ENCODE data around the gene TYW1B.
"Not testable (repeated sequence)": the region's sequence is repeated elsewhere in the genome, so short reads cannot be mapped to it uniquely, and the experiment has no call there.

Gene TYW1B

DNA sequence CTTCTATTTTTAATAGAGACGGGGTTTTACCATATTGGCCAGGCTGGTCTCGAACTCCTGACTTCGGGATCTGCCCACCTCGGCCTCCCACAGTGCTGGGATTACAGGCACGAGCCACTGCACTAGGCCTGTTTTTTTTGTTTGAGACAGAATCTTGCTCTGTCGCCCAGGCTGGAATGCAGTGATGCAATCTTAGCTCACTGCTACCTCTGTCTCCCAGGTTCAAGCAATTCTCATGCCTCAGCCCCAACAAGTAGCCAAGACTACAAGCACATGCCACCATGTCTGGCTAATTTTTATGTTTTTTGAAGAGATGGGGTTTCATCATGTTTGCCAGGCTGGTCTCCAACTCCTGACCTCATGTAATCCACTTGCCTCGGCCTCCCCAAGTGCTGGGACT lies 73.7 kb downstream of the TYW1B start:
- no peak for DNase-seq

DNA sequence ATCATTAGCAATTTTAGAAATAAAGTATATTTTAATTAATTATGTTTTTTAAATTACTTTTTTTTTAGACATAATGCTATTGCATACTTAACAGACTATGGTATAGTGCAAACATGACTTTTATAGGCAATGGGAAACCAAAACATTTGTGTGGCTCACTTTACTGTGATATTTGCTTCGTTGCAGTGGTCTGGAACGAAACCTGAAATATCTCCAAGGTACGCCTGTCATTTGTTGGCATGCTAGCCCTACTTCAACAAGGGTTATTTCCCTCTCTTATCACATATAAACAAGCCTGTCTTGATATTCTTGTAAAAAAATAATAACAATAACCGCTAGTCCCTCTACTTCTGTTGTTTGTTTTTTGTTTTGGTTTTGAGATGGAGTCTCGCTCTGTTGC lies 74.2 kb downstream of the TYW1B start:
- DNase-seq, result no peak

DNA sequence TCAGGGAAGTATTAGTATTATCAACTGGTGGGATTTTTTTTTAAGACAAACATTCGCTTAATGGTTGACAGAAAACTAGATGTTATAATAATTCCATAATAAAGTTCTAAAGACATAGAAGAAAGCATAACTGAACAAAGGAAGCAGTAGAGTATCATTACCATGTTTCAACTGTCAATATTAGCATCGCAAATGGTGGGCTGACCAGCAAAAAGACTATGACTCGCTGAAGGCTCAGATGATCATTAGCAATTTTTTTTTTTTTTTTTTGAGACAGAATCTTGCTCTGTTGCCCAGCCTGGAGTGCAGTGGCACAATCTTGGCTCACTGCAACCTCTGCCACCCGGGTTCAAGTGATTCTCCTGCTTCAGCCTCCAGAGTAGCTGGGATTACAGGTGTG lies 74.8 kb downstream of the TYW1B start:
- DNase-seq, result not testable (repeated sequence)

DNA sequence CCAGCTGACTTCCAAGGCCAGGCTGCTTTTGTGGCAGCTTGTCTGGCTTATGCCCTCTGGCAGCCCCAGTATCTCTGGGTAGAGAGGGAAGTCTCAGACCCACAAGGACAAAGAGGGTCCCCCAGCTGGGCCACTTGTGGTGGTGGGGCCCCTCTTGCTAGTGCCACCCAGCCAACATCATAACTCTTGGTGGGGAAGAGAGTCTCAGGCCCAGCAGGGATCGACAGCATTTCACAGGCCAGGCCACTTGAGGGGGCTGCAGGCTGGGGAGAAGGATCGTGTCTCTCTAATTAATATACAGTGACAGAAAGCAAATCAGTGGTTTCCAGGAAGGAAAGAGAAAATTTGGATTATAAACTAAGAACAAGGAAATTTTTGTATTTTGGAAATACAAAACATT lies 76.0 kb downstream of the TYW1B start:
- peak in 1 of 56 donors; percentile 1 for DNase-seq

DNA sequence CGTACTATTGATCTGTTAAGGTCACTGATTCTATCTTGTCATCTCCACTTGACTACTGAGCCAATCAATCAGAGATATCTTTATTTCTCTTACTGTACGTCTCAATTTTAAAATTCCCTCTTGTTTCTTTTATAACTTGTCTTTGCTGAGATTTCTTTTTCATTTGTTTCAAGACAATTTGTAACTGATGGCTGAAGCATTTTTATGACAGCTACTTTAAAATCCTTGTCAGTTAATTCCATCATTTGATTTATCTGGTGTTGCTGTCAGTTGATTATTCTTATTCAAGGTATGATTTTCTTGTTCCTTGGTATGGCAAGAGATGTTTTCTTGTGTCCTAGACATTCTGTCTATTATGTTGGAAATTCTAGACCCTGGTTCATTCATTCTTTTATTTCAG lies 76.6 kb downstream of the TYW1B start:
- no peak for DNase-seq

DNA sequence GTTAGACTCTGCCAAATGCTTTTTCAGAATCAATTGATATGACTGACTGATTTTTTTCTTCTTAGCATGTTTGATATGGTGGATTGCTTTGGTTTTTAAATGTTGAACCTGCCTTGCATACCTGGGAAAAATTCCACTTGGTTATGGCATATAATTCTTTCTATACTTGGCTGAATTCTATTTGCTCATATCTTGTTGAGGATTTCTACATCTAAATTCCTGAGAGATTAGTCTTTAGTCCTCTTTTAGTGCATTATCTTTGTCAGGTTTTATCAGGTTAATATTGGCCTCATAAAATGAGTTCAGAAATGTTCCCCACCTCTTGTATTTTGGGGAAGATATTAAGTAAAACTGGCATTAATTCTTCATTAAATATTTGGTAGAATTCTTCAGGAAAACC lies 79.4 kb downstream of the TYW1B start:
- DNase-seq, result not testable (repeated sequence)

DNA sequence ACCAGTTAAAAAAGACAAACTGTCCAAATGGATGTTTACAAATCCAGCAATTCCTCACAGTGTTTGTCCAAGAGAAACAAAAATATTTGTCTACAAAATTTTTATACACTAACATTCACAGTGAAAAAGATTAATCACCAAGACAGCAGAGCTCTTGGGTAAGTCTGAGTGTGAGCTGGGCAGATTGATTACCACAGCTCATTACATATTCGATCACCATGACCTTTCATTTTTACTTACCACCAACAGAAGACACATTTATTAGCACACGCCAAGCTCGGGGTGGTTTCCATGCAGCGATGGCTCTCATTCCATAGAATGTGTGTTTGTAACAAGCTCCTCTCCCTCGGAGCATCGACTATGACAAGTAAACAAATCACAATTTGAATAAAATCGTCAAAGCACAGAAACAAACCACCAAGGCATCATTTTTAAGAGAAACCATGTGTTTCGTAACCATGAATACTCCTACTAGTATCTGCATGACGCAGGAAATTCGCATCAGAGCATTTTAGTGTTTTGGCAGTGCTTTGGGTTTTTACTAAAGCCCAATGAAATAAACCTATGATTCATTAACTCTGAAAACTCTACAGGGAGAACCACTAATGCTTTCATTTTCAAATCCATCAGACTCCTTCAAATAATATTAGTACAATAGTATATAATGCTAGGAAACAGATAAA lies 83.6 kb downstream of the TYW1B start:
- not testable (repeated sequence) for DNase-seq

DNA sequence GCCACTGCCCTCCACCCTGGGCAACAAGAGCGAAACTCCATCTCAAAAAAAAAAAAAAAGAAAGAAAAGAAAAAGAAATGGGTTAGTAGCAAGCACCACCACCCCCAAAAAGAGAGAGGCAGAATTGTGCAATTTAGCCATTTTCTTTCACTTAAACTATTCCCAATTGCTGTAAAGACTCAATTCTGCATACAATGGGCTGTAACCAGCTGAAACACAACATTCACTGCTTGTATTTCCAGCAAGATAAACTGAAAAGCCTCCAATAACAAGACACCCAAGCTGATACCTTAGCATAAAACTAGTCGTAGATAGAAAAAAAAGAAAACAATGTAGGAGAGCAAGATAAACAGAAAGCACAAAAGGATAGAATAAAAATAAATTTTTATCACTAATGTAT lies 84.2 kb downstream of the TYW1B start:
- DNase-seq, result not testable (repeated sequence)

DNA sequence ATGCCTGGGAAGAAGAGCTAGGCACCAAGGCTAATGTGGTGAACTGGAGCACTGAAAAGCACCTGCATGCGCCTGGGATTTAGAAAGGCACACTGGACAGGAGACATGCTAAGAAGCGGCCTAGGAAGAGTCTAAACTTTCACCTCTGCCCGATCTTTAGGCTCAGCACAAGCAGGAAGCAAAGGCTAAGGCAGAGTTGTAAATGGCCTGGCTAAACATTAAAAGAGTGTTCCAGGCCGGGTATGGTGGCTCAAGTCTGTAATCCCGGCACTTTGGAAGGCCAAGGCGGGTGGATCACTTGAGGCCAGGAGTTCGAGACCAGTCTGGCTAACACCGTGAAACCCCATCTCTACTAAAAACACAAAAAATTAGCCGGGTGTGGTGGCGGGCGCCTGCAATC lies 88.3 kb downstream of the TYW1B start:
- DNase-seq, result not testable (repeated sequence)

DNA sequence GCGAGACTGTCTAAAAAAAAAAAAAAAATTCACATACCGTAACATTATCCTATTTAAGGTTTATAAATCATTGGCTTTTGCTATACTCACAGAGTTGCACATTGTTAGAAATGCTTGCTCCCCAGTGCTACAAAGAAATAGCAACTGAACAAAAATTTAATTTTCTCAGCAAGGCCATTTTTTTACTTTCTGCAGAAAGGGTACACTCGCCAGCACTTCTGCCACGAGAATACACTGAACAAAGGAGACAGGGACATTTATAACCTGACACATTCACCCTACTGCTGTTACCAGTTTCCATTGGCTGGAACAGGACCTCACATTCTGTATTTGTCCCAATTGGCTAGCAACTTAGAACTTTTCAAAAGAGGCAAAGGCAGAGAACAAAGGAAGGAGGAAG lies 92.1 kb downstream of the TYW1B start:
- not testable (repeated sequence) for DNase-seq

DNA sequence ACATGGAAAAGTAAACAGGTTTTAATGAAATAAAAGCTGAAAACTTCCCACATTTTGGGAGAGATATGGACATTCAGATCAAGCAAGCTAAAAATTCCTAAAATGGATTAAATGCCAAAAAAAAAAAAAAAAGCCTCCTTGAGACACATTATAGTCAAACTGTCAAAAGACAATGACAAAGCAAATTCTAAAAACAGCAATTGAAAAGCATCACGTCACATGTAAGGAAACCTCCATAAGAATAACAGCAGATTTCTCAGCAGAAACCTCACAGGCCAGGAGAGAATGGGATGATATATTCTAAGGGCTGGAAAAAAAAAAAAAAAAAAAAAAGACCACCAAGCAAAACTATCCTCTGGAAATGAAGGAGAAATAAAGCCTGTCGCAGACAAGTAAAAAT lies 97.2 kb downstream of the TYW1B start:
- not testable (repeated sequence) for DNase-seq

DNA sequence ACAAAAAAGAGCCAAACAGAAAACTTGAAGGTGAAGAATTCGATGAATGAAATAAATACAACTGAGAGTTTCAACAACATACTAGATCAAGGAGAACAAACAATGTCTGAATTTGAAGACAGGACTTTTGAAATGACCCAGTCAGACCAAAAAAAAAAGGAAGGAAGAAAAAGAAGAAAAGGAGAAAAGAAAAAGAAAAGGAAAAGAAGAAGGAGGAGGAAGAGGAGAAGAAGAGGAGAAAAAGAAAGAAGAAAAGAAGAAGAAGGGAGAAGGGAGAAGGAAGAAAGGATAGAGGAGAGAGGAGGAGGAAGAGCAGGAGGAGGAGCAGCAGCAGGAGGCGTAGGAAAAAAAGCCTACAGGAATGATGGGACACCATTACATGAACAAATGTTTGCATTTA lies 97.6 kb downstream of the TYW1B start:
- DNase-seq, result not testable (repeated sequence)

DNA sequence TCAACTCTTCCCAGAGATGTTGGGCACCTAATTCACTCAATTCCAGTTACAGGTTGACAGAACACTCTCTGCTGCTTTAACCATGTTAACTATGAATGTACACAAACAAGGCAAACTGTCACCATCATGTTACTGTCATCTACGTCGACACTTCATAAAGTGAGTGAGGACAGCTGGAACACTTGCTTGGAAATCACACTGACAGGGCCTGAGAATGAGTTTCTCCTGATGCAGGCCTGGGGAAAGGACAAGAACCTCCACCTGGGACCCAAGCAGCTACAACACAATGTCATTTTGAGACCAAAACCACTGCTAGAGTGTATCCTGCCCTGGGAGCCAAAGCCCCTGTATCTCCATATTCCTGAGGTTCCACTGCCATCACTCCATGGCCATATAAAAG lies 98.9 kb downstream of the TYW1B start:
- DNase-seq, result not testable (repeated sequence)

DNA sequence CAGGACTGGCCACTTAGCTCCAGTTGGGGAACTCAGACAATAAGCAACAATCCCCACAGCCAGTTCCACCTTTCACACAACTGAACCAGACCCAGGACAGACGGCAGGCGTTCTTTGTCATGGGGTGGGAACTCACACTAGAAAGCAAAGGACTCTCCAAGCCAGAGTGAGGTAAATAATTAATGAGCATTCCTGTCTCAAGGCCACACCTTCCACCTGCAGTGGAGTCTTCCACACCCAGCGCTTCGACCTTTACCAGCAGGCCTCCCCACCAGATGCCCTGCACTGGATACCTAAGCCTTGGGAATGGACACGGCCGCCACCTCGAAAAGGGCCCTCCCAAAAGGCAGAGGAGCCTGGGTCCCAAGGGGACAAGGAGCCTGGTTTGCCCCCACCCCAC lies 105.3 kb downstream of the TYW1B start:
- DNase-seq, result not testable (repeated sequence)

DNA sequence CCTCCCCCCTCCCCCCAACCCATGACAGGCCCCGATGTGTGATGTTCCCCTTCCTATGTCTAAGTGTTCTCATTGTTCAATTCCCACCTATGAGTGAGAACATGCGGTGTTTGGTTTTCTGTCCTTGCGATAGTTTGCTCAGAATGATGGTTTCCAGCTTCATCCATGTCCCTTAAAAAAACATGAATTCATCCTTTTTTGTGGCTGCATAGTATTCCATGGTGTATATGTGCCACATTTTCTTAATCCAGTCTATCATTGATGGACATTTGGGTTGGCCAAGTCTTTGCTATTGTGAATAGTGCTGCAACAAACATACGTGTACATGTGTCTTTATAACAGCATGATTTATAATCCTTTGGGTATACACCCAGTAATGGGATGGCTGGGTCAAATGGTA lies 107.1 kb downstream of the TYW1B start:
- not testable (repeated sequence) for DNase-seq

DNA sequence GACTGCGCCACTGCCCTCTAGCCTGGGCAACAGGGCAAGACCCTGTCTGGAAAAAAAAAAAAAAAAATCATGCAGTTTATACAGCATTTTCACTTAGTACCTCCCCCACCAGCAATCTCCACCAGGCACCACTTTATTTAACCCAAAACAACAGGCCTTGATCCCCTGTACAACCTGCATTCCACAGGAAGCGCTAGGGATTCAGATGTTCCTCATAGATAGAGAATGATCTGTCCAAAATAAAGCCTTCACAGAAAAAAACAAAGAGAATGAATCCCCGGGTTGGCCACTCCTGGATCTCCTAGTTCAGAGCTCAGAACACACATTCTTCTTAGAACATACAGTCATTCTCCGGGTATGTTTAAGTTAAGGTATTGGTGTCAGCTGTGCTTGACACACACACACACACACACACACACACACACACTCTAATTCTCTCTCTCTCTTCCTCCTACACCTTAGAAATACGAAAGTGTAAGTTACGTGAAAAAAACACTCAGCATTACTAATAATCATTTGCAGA lies 110.7 kb downstream of the TYW1B start:
- DNase-seq, result not testable (repeated sequence)

DNA sequence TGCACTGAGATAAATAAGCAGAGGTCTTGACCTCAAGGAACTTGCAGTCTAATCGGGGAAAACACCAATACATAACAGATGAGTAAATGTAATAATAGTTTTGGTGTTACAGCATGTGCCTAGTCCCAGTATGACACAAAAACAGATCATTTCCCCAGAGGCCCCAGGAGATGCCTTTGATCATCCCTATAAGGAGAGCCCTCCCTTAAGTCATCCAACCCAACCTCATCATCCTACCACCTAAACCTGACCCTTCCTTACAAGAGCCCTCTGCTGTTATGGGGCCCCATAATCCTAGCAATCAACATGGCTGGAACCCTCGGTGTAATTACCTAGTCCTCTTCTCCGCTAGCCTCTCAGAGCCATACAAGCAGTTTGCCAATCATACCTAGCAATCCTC lies 116.1 kb downstream of the TYW1B start:
- not testable (repeated sequence) for DNase-seq

DNA sequence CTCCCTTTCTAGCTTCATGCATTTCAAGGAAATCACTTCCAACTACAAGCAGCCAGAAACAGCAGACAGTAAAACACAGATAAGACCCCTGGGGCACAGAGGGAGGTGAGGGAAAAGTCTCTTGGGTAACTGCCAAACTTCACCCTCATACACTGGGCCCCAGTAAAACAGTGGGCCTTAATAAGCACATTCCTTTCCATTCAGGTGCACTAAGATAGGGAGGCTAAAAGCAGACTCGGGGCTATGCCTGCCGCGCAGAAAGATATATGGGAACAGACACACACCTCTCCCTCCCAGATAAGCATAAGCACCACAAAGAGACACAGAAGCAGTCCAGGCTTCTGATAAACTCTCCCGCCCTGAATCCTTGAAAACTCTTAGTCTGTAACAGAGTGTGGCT lies 117.0 kb downstream of the TYW1B start:
- DNase-seq, result no peak

DNA sequence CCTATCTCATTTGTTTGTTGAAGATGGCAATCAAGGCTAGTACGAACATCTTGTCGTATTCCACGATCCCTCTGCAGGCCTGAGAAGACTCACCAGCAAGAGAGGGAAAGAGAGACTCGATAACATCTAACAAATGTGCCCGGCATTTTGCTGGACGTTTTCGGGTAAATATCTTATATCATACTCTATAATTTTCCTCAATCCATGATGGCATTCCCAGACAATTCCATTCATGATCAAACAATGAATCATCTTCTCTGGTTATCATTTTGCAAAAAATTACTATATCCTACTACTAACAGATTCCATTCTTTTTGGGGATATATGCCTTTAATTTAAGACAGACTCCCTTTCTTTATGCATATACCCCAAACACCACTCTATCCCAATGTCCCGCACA lies 118.1 kb downstream of the TYW1B start:
- DNase-seq, result no peak

DNA sequence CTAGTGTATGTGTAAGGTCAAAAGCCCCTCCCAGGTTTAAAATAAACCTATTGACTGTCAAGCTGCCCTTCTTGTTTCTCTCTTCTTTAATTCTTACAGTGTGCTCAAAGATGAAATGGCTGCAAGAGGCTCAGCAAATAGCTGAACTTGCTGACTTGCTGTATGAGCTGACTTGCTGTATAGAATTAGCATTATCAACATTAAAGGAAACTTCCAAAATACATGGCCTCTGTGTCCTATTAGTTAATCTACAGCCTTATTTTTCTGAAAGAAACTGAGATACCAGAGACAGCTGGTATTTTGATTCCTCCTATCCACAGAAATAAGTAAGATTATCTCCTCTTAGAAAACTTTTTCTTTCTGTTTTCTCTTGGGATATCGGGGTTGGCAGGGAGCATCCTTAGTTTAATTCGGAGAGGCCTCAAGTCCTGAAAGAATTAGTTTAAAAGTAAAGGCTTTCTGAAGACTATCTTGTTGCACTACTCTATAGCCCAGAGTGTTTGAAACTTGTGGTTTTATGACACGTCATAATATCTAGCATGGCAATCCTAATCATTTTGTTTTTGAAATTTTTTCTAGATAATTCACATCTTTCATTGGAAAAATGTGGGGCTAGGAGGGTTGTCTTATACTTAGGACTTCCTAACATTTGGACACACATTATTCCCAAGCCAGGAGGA lies 119.5 kb downstream of the TYW1B start:
- DNase-seq, result not testable (repeated sequence)

DNA sequence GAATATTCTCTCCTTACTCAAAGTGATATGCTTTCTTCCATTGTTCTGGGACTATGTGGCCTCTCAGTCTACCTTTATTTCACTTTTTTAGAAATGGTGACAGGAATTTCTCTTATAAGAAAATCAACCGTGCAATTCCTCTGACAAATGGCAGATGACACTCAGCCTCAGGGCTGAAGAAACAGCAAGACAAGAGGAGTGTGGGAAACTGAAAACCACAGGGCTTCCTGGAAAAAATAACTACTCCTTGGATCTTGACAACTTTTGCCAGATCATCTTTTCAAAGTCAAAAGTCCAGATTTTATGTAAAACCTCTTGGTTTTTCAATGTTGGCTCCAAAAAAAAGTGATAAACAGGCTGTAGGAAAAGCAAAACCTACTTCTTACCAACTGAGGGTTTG lies 121.5 kb downstream of the TYW1B start:
- no peak for DNase-seq

DNA sequence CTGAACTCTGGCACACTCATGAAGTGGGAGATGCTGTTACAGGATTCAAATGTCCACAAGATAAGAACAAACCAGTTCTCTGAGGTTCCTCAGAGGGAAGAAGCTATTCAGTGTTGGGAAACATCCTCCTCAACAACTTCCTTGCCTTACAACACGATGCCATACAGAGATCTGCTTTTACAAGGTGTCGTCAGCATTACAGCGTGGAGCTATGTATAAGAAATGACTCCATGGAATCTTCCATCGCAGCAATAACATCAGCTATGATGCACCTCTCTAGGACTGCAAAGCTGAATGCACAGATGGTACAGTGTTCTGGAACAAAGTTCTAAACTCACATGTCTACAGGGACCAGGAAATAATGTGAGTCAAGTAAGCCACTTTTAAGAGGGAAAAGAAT lies 122.3 kb downstream of the TYW1B start:
- DNase-seq, result not testable (repeated sequence)

DNA sequence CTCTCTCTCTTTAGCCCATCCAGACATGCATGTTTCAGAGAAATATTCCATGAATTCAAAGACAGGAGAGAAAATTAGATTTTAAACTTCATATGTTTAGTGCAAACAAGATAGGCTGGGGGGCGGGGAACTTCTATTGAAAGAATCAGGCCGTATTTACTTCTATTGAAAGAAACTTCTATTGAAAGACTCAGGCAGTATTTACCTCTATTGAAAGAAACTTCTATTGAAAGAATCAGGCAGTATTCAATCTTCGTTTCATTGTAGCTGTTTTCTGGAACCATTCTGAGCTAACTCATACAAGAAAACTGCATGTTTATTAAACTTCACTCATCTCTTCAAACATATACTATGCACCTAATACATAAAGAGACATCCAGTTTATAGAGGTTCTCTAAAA lies 123.1 kb downstream of the TYW1B start:
- no peak for DNase-seq
